ENCODE results near the gene AADAC. TPM values are rescaled to one million over a fixed set of nuclear protein-coding genes. Genes with fewer than 3 reads are reported as not detected.

AADAC gene
- total RNA-seq, 1 donor from 2014 or later = 1.3 TPM

DNA sequence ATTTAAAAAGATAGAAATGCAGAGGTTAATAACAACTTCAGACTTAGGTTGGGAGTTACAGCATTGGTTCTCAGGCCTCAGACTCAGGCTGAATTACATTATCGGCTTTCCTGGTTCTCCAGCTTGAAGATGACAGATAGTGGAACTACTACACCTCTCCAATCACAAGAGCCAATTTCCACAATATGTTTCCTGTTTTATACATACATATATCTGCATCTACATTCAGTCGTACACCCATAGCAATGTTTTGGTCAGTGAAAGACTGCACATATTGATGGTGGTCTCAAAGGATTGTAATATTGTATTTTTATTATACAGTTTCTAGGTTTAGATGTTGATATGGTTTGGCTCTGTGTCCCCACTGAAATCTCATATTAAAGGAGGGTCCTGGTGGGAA lies 44.7 kb upstream of the AADAC start:
- peaks cover 6% of the 10 kb centered on the region for H3K9me3 Mint-ChIP-seq
- H3K4me1 Mint-ChIP-seq (ENCODE audit: unreplicated experiment) = peaks cover 16% of the 10 kb centered on the region
- peaks cover 5% of the 10 kb centered on the region for H3K36me3 Mint-ChIP-seq
- no peak for DNase-seq (ENCODE audit: extremely low spot score, unreplicated experiment)
- H3K4me3 Mint-ChIP-seq = no peak overlapping the region
- no peak overlapping the region for H3K27ac Mint-ChIP-seq
- TF ChIP-seq, protein P1, sequence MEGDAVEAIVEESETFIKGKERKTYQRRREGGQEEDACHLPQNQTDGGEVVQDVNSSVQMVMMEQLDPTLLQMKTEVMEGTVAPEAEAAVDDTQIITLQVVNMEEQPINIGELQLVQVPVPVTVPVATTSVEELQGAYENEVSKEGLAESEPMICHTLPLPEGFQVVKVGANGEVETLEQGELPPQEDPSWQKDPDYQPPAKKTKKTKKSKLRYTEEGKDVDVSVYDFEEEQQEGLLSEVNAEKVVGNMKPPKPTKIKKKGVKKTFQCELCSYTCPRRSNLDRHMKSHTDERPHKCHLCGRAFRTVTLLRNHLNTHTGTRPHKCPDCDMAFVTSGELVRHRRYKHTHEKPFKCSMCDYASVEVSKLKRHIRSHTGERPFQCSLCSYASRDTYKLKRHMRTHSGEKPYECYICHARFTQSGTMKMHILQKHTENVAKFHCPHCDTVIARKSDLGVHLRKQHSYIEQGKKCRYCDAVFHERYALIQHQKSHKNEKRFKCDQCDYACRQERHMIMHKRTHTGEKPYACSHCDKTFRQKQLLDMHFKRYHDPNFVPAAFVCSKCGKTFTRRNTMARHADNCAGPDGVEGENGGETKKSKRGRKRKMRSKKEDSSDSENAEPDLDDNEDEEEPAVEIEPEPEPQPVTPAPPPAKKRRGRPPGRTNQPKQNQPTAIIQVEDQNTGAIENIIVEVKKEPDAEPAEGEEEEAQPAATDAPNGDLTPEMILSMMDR (conservative IDR thresholded peaks at IDR 0.05) = no peak
- no peaks in the 10 kb centered on the region for H3K27me3 Mint-ChIP-seq

DNA sequence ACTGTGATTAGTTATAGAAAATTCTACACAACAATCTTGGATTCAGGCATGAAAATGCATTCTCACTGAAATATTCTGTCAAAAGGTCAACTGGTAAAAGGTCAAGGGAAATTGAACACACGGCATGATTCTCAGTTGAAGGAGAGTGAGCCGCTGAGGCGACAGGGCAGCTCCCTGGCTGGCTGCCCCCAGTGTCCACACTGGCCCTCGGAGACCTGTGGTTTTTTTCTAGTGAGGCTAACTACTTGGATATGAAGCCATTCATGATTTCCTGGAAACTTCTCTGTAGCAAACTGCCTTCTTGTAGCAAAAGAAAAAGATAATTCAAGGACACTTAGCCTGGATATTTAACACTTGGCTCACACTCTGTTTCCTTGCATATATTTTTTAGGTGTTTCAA lies 43.0 kb upstream of the AADAC start:
- Mint-ChIP-seq H3K9me3 (peaks cover 6% of the 10 kb centered on the region), H3K4me1 (ENCODE audit: unreplicated experiment) (peaks cover 16% of the 10 kb centered on the region), H3K27ac (no peak overlapping the region), H3K27me3 (no peaks in the 10 kb centered on the region), H3K36me3 (peaks cover 5% of the 10 kb centered on the region), H3K4me3 (no peak overlapping the region)
- TF ChIP-seq, protein P1 (conservative IDR thresholded peaks at IDR 0.05) = no peak
- DNase-seq (ENCODE audit: extremely low spot score, unreplicated experiment) = no peak

DNA sequence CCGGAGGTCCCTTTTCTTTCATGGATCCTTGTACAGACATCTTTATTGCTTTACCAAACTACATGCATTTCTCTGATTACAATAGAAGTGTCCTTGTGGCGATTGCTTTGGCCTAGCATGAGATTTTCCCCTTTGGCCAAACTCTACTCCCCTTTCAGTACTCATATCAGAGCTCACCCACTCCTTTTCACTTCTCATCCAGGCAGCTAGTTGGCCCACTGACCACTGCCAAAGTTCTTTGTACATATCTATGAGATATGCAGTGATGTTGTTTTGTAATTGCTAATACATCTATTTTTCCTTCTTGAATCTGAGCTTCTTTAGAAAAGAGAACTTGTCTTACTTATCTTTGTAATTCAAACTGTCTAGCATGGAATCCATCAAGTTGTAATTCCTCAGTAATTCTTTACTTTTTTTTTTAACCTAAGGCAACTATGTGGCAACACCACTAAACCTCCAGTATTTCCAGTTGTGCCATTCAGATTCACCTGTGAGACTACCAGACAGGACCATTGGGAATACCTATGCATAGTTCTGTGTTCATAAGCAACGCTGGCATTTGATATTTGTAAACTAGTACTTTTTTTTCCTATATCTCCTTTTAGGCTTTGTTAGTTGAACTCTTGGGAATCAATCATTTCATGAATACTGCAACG lies 41.0 kb upstream of the AADAC start:
- TF ChIP-seq, protein P1 (conservative IDR thresholded peaks at IDR 0.05) = no peak
- no peaks in the 10 kb centered on the region for H3K27me3 Mint-ChIP-seq
- peak overlapping the region; percentile 73 for H3K27ac Mint-ChIP-seq
- no peak for DNase-seq (ENCODE audit: extremely low spot score, unreplicated experiment)
- H3K4me3 Mint-ChIP-seq = peak overlapping the region; percentile 66
- peaks cover 5% of the 10 kb centered on the region for H3K36me3 Mint-ChIP-seq
- H3K4me1 Mint-ChIP-seq (ENCODE audit: unreplicated experiment) = peaks cover 16% of the 10 kb centered on the region
- peaks cover 6% of the 10 kb centered on the region for H3K9me3 Mint-ChIP-seq

DNA sequence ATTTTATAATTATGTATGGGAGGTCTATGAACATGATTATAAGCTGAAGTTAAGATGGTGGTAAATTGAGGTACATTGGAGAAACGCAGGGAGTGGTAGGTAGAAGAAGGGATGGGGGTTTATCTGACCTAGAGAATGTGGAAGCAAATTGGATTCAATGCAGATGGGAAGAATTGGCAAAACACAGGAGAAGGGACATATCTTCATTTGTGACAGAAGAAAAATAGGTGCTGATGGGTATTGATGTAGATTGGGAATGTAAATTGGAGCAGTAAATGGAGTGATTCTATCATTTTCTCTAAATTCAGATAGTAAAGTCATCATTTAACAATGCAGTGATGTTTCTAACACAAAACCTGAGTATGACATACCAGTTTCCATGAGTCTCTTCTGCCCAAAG lies 39.7 kb upstream of the AADAC start:
- Mint-ChIP-seq H3K4me1 (ENCODE audit: unreplicated experiment) (peaks cover 16% of the 10 kb centered on the region), H3K27me3 (no peaks in the 10 kb centered on the region), H3K27ac (no peak overlapping the region), H3K36me3 (peaks cover 5% of the 10 kb centered on the region), H3K9me3 (peaks cover 6% of the 10 kb centered on the region), H3K4me3 (no peak overlapping the region)
- TF ChIP-seq, protein P1 (conservative IDR thresholded peaks at IDR 0.05) = no peak
- no peak for DNase-seq (ENCODE audit: extremely low spot score, unreplicated experiment)

DNA sequence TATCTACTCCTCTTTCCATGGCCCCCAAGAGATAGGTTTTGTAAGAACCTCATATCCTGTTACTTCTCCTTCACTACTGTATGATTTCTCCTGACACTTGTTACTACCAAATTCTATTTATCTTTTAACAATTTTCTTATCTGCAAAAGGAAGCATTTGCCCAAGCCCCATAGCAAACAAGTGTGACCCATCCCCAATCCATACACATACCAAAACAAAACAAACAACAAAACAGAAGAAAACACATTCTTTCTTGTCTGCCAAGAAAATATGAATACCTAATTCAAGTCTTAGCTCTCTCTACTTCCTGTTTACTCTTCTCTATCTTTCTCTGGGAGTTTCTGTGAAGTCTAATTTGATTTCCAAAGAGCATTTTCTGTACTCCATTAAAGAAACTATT lies 39.0 kb upstream of the AADAC start:
- no peak overlapping the region for H3K4me3 Mint-ChIP-seq
- H3K27me3 Mint-ChIP-seq = no peaks in the 10 kb centered on the region
- no peak for DNase-seq (ENCODE audit: extremely low spot score, unreplicated experiment)
- H3K36me3 Mint-ChIP-seq = peaks cover 5% of the 10 kb centered on the region
- no peak overlapping the region for H3K27ac Mint-ChIP-seq
- H3K9me3 Mint-ChIP-seq = peaks cover 6% of the 10 kb centered on the region
- H3K4me1 Mint-ChIP-seq (ENCODE audit: unreplicated experiment) = peaks cover 16% of the 10 kb centered on the region
- TF ChIP-seq, protein P1 (conservative IDR thresholded peaks at IDR 0.05) = no peak
